Fibroblast of lung (primary cell): ENCODE results near the gene GAGE12G. TPM values are rescaled to one million over a fixed set of nuclear protein-coding genes. Genes with fewer than 3 reads are reported as not detected.
"Not testable (repeated sequence)": the region's sequence is repeated elsewhere in the genome, so short reads cannot be mapped to it uniquely, and the experiment has no call there.

Source experiments
- DNase-seq, 2 donors: peaks; one replicate each; pipeline versions ENCODE4 v3.0.0 to v3.0.0-alpha.2; 2010; ENCODE audit warnings: low read depth in 2 of 2
- H2AFZ ChIP-seq: 2 replicates; pipeline ENCODE4 v1.5.1; 2012; ENCODE audit warnings: low read length, control low read depth, inconsistent platforms
- H3K27ac ChIP-seq: 2 replicates; pipeline ENCODE4 v1.5.1; 2011; ENCODE audit warnings: low read length, control low read depth; ENCODE audit not compliant: insufficient read depth
- H3K27me3 ChIP-seq: 2 replicates; pipeline ENCODE4 v1.5.1; 2011; ENCODE audit warnings: mild to moderate bottlenecking, low read length; ENCODE audit not compliant: control insufficient read depth, insufficient read depth
- H3K36me3 ChIP-seq: 2 replicates; pipeline ENCODE4 v1.5.1; 2011; ENCODE audit warnings: low read length; ENCODE audit not compliant: control insufficient read depth, insufficient read depth
- H3K4me1 ChIP-seq: 2 replicates; pipeline ENCODE4 v1.5.1; 2011; ENCODE audit warnings: low read length; ENCODE audit not compliant: control insufficient read depth, insufficient read depth; ENCODE audit errors: extremely low read depth
- H3K4me2 ChIP-seq: 2 replicates; pipeline ENCODE4 v1.5.1; 2011; ENCODE audit warnings: low read length, control low read depth; ENCODE audit not compliant: insufficient read depth; ENCODE audit errors: extremely low read depth
- H3K4me3 ChIP-seq, 4 experiments: fragments of 200-600 bp in 1 of 4; sonication (generic) in 1 of 4; replicated peaks in 1 of 4; 2 replicates each; pipeline ENCODE4 v1.5.1; 2011 to 2016; ENCODE audit warnings: low read length in 4 of 4, low read depth in 3 of 4, mild to moderate bottlenecking in 3 of 4, control low read depth in 2 of 4, inconsistent platforms in 1 of 4, mixed read lengths in 1 of 4; ENCODE audit not compliant: insufficient read depth in 1 of 4; ENCODE audit errors: control extremely low read depth in 1 of 4
- H3K79me2 ChIP-seq: 2 replicates; pipeline ENCODE4 v1.5.1; 2012; ENCODE audit warnings: mild to moderate bottlenecking, low read length, inconsistent platforms; ENCODE audit not compliant: control insufficient read depth, insufficient read depth
- H3K9ac ChIP-seq: 2 replicates; pipeline ENCODE4 v1.5.1; 2011; ENCODE audit warnings: mild to moderate bottlenecking, low read length, control low read depth; ENCODE audit not compliant: insufficient read depth
- H3K9me3 ChIP-seq: 2 replicates; pipeline ENCODE4 v1.5.1; 2012; ENCODE audit warnings: low read depth, low read length; ENCODE audit not compliant: control insufficient read depth, insufficient read depth
- H4K20me1 ChIP-seq: 2 replicates; pipeline ENCODE4 v1.5.1; 2011; ENCODE audit warnings: low read length; ENCODE audit not compliant: control insufficient read depth, insufficient read depth; ENCODE audit errors: extremely low read depth
- polyA minus RNA-seq: library from RNA; depleted of rRNA, polyadenylated mRNA; stranded (reverse); fragments of >200 nt; gene quantifications from 2 replicates; pipeline ENCODE4 v1.2.3, GENCODE V29; 2011; ENCODE audit warnings: low replicate concordance
- polyA plus RNA-seq, 2 donors: library from polyadenylated mRNA; depleted of rRNA in 1 of 2; stranded (reverse) in 1 of 2; unstranded in 1 of 2; fragments of >200 nt; gene quantifications; 2 replicates each; pipeline ENCODE4 v1.2.1, GENCODE V29; 2011 to 2012; ENCODE audit warnings: missing spikeins in 1 of 2
- total RNA-seq: library from RNA; depleted of rRNA; stranded (reverse); fragments of >200 nt; gene quantifications from 2 replicates; pipeline ENCODE4 v1.2.1, GENCODE V29; 2014

The GAGE12G gene, protein sequence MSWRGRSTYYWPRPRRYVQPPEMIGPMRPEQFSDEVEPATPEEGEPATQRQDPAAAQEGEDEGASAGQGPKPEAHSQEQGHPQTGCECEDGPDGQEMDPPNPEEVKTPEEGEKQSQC
- not detected in 2 replicates for total RNA-seq
- not detected in 2 replicates for polyA plus RNA-seq
- not detected in 2 replicates for polyA plus RNA-seq (2012)
- not detected in 2 replicates for polyA minus RNA-seq

DNA sequence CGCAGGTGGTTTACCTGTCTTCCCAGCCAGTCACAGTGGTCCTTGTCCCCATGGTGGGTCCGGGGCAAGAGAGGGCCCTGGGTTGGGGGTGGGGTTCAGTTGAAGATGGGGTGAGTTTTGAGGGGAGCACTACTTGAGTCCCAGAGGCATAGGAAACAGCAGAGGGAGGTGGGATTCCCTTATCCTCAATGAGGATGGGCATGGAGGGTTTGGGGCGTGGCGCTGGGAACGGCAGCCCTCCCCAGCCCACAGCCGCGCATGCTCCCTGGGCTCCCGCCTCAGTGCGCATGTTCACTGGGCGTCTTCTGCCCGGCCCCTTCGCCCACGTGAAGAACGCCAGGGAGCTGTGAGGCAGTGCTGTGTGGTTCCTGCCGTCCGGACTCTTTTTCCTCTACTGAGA is at the start of gene GAGE12G:
TSS of gene GAGE12G (plus strand) at position 301 of the 400 bp plus-strand sequence. CDS start 1,155 bp downstream, outside the sequence.
- not testable (repeated sequence) for H3K4me1 ChIP-seq, H3K36me3 ChIP-seq, H3K9ac ChIP-seq, H4K20me1 ChIP-seq, H2AFZ ChIP-seq, H3K27me3 ChIP-seq, H3K79me2 ChIP-seq, H3K9me3 ChIP-seq, DNase-seq, H3K27ac ChIP-seq, H3K4me3 ChIP-seq, H3K4me2 ChIP-seq

GRCh38 chrX:49531877-49532276 is 38.3 kb upstream of the GAGE12G start, which contains the start of gene GAGE12C:
TSS of gene GAGE12C (plus strand) at chrX:49532177. CDS start at chrX:49533332, 1,155 bp downstream.
- not testable (repeated sequence) for DNase-seq, H2AFZ ChIP-seq, H3K9ac ChIP-seq, H4K20me1 ChIP-seq, H3K4me2 ChIP-seq, H3K9me3 ChIP-seq, H3K79me2 ChIP-seq, H3K36me3 ChIP-seq, H3K27ac ChIP-seq, H3K4me1 ChIP-seq, H3K4me3 ChIP-seq, H3K27me3 ChIP-seq

DNA sequence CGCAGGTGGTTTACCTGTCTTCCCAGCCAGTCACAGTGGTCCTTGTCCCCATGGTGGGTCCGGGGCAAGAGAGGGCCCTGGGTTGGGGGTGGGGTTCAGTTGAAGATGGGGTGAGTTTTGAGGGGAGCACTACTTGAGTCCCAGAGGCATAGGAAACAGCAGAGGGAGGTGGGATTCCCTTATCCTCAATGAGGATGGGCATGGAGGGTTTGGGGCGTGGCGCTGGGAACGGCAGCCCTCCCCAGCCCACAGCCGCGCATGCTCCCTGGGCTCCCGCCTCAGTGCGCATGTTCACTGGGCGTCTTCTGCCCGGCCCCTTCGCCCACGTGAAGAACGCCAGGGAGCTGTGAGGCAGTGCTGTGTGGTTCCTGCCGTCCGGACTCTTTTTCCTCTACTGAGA is 28.8 kb upstream of the GAGE12G start, which contains the start of gene GAGE12D:
TSS of gene GAGE12D (plus strand) at position 301 of the 400 bp plus-strand sequence. CDS start 1,155 bp downstream, outside the sequence.
- not testable (repeated sequence) for H4K20me1 ChIP-seq, H3K4me2 ChIP-seq, H3K27ac ChIP-seq, H3K27me3 ChIP-seq, H3K4me1 ChIP-seq, H2AFZ ChIP-seq, H3K79me2 ChIP-seq, H3K9ac ChIP-seq, H3K36me3 ChIP-seq, DNase-seq, H3K9me3 ChIP-seq, H3K4me3 ChIP-seq

DNA sequence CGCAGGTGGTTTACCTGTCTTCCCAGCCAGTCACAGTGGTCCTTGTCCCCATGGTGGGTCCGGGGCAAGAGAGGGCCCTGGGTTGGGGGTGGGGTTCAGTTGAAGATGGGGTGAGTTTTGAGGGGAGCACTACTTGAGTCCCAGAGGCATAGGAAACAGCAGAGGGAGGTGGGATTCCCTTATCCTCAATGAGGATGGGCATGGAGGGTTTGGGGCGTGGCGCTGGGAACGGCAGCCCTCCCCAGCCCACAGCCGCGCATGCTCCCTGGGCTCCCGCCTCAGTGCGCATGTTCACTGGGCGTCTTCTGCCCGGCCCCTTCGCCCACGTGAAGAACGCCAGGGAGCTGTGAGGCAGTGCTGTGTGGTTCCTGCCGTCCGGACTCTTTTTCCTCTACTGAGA is 19.2 kb upstream of the GAGE12G start, which contains the start of gene GAGE12E:
TSS of gene GAGE12E (plus strand) at position 301 of the 400 bp plus-strand sequence. CDS start 1,155 bp downstream, outside the sequence.
- not testable (repeated sequence) for H3K9ac ChIP-seq, H3K4me3 ChIP-seq, DNase-seq, H3K36me3 ChIP-seq, H3K27me3 ChIP-seq, H4K20me1 ChIP-seq, H3K4me1 ChIP-seq, H2AFZ ChIP-seq, H3K9me3 ChIP-seq, H3K79me2 ChIP-seq, H3K27ac ChIP-seq, H3K4me2 ChIP-seq

- not testable (repeated sequence) for H2AFZ ChIP-seq, H3K36me3 ChIP-seq, DNase-seq, H3K4me3 ChIP-seq, H3K27ac ChIP-seq, H3K79me2 ChIP-seq, H3K4me2 ChIP-seq, H4K20me1 ChIP-seq, H3K27me3 ChIP-seq, H3K4me1 ChIP-seq, H3K9me3 ChIP-seq, H3K9ac ChIP-seq
Measured at GRCh38 chrX:49560542-49560941, 9.7 kb upstream of the GAGE12G start, which contains the start of gene GAGE12F. TSS of gene GAGE12F (plus strand) at chrX:49560842. CDS start at chrX:49561997, 1,155 bp downstream.

DNA sequence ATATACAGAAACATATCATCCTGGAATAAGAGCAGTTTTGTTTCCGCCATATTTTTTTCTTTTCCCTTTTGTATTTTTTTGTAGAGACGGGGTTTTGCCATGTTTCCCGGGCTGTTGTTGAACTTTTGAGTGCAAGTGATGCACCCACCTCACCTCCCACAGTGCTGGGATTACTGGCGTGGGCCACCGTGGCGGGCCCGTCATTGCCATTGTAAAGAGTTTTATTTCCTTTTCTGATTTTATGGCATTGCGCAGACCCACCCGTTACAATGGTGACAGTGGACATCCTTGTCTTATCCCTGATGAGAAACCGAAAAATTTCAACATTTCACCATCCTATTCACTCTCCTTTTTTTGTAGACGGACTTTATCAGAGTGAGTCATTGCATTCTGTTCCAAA is 1.5 kb upstream of the GAGE12G start:
- not testable (repeated sequence) for H3K4me2 ChIP-seq, H3K4me3 ChIP-seq, H2AFZ ChIP-seq, H3K79me2 ChIP-seq, H4K20me1 ChIP-seq, H3K4me1 ChIP-seq, H3K9ac ChIP-seq, H3K9me3 ChIP-seq, H3K27me3 ChIP-seq, DNase-seq, H3K36me3 ChIP-seq, H3K27ac ChIP-seq

- H3K9me3 ChIP-seq, H4K20me1 ChIP-seq, H2AFZ ChIP-seq: not testable (repeated sequence)
Measured at GRCh38 chrX:49569152-49569551, 1.0 kb upstream of the GAGE12G start.

More at GRCh38 chrX:49569152-49569551, 1.0 kb upstream of the GAGE12G start:
- H3K27ac ChIP-seq, H3K36me3 ChIP-seq, H3K4me2 ChIP-seq, H3K27me3 ChIP-seq, H3K79me2 ChIP-seq, H3K4me1 ChIP-seq, H3K9ac ChIP-seq, DNase-seq, H3K4me3 ChIP-seq: not testable (repeated sequence)
